ENCODE data around the gene MAP4K3. TPM values are rescaled to one million over a fixed set of nuclear protein-coding genes. Genes with fewer than 3 reads are reported as not detected.
"Not testable (repeated sequence)": the region's sequence is repeated elsewhere in the genome, so short reads cannot be mapped to it uniquely, and the experiment has no call there.

Gene MAP4K3
- total RNA-seq, 1 donor from 2014 or later, result 24.0 TPM

DNA sequence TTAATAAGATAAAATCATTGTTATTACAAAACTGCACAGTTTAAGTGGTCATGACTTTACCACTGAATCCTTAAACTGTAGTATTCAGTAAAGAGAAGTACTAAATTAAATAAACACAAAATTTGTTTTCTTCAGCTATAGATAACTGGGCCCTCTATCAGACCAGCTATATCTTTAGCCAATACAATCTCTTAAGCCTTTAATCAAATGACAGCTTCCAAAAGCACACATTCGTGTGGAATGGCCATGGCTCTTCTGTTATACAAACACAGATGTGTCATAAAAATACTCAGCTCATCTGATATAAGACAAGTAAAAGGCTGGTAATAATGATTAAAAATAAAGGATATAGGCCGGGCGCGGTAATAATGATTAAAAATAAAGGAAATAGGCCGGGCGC lies 135.7 kb downstream of the MAP4K3 start:
- no peak for DNase-seq

- DNase-seq, result no peak
Observed at GRCh38 chr2:39300044-39300978, 136.8 kb downstream of the MAP4K3 start.

DNA sequence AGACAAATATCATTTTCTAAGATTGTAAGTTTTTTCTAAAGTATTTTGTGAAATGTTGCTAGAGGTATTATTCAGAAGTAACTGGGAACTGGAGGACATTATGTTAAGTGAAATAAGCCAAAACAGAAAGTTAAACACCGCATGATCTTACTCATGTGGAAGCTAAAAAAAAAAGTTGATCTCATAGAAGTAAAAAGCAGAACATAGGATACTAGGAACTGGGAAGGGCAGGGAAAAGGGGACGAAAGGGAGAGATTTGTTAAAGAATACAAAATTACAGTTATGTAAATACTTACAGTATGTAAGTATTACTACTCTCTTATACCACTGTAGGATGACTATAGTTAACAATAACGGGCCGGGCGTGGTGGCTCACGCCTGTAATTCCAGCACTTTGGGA lies 146.7 kb downstream of the MAP4K3 start:
- no peak for DNase-seq

- no peak for DNase-seq
Observed at GRCh38 chr2:39289609-39290008, 147.5 kb downstream of the MAP4K3 start.

DNA sequence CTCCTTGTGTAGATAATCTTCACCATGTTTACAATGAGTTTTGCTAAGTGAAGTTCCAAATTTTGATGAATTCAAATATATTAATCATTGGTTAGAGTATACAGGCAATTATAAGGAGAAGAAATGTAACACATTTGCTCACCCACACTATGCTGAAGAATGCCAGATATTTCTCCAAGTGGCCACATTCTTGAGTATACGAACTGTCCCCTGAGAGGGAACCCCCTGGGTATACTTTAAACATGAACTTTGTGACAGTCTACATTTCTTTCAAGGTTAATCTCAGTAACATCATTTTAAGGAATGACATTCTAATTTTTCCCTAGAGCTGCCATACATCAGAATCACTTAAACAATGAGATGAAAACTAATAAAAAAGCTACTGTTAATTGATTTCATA lies 153.5 kb downstream of the MAP4K3 start:
- no peak for DNase-seq

- no peak for DNase-seq
Observed at GRCh38 chr2:39281391-39281790, 155.7 kb downstream of the MAP4K3 start.

GRCh38 chr2:39275016-39275415 lies 162.1 kb downstream of the MAP4K3 start:
- no peak for DNase-seq

DNA sequence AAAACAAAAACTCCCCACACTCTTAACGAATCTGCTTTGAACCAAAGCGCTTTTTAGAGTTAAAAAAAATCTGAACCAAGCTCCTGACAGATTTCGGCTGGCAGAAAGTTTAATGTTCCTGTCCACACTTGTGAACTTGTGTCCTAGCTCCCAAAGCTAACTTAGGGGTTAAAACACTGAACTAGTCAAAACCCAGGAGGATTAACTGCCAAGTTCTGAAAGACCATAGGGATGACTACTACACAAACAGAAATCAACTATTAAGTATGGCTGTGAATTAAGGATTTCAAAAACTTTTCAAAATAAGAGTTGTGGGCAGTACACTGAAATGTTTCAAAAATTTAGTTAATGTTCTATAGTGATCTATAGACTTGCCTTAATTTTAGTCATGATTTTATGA lies 167.1 kb downstream of the MAP4K3 start:
- DNase-seq, result no peak

DNA sequence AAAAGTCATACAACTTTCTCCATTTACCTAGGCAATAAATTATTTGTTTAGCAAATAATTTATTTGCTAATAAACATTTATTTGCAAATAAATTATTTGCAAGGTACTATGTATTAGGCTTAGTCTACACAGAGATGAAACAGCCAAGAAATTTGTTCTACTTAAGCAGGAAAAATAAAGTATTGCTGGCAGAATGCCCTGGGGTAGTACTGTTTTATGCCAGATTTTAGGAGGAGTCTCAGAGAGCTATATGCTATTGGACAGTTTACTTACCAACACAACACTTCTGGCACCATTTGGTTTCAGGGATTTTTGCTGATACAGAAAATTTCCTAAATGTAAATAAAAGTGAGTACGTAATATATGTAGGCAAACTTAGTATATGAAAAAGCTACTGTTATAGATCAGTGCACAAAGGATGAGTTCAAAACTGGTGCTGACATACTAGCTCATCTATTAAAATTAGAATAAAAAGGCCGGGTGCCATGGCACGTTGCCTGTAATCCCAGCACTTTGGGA lies 170.1 kb downstream of the MAP4K3 start:
- DNase-seq, result no peak

DNA sequence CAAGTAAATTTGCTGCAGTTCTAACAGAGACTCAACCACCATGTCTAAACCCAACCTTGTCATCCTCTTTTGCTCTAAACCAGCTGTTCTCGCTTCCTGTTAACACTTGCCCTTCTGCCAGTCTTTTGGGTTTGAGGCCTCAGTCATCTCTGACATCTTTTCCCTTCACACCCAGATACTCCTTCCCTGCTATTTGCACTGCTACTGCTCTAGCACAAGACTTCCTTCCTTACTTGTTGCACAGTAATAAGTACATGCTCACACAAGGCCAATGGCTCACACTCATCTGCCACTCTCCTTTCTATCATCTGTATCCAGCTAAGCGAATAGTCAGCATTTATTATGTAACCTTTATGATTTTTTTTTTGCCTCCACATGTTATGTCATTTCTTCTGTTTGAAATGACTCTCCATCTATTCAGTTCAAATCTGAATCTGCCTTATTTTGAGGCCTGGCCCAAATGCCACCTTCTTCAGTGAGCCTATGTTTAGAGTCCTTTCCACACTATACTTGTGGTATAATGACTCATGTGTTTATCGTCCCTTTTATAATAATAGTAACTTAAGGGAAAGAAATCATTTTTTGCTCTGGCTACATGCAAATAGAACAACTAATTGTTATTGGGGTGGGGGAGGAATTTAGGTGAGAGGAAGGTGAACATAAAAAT lies 170.8 kb downstream of the MAP4K3 start:
- no peak for DNase-seq

DNA sequence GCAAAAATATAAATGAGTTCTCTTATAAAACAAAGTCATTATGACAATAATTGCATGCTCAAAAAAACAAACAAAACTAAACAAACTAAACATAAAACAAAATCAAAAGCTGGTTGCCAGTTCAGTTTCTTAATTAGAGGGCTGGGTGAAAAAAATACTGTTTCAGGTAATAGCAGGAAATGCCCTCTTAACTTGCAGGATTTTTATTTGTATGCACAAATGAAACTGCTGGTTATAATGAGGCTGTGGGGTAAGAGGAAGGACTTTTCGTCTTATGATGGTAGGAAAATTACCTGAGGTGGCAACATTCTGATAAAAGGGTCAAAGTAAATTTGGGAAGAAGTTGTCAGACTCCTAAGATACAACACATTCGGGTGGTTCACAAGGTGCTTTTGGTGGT lies 171.8 kb downstream of the MAP4K3 start:
- no peak for DNase-seq

- no peak for DNase-seq
Observed at GRCh38 chr2:39264733-39265132, 172.4 kb downstream of the MAP4K3 start.

DNA sequence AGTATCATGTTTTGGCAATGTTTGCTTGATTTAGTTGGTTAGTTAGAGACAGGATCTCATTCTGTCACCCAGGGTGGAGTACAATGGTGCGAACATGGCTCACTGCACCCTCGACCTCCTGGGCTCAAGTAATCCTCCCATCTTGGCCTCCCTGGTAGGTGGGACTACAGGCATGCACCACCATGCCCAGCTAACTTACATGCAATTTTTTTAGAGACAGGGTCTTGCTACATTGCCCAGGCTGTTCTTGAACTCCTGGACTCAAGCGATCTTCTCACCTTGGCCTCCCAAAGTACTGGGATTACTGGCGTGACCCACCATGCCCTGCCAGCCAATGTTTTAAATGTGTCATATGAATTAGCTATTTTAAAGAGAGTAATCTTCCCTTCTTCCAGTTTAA lies 177.0 kb downstream of the MAP4K3 start:
- DNase-seq, result no peak

DNA sequence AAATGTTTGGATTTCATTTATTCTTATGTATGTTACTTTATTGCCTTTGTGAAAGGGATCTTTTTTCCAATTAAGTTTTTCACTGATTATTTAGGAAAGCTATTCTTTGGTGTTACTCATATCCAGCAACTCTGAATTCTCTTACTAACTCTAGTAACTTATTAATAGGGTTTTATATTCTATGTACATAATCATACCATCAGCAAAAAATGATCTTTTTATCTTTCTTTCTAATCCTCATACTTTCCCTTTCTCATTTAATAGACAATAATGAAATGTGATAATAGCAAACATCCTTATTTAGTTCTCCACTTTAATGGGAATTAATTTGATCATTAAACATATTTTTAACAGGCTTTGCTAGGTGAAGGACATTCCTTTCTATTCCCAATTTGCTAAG lies 181.0 kb downstream of the MAP4K3 start:
- no peak for DNase-seq

GRCh38 chr2:39252888-39253518 lies 184.1 kb downstream of the MAP4K3 start:
- no peak for DNase-seq

- no peak for DNase-seq
Observed at GRCh38 chr2:39247512-39248043, 189.5 kb downstream of the MAP4K3 start.

- DNase-seq, result no peak
Observed at GRCh38 chr2:39246382-39246980, 190.6 kb downstream of the MAP4K3 start.

DNA sequence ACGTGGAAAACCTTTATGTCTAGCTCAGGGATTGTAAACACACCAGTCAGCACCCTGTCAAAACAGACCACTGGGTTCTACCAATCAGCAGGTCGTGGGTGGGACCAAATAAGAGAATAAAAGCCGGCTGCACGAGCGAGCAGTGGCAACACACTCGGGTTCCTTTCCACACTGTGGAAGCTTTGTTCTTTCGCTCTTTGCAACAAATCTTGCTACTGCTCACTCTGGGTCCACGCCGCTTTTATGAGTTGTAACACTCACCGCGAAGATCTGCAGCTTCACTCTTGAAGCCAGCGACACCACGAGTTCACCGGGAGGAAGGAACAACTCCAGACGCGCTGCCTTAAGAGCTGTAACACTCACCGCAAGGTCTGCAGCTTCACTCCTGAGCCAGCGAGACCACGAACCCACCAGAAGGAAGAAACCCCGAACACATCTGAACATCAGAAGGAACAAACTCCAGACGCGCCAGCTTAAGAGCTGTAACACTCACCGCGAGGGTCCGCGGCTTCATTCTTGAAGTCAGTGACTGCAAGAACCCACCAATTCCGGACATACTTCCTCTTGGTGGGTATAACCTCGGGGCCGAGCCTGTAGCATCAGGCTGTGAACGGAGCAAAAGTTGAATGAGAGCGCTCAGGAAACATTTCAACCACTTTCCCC lies 192.0 kb downstream of the MAP4K3 start:
- peak; percentile 16 for DNase-seq

DNA sequence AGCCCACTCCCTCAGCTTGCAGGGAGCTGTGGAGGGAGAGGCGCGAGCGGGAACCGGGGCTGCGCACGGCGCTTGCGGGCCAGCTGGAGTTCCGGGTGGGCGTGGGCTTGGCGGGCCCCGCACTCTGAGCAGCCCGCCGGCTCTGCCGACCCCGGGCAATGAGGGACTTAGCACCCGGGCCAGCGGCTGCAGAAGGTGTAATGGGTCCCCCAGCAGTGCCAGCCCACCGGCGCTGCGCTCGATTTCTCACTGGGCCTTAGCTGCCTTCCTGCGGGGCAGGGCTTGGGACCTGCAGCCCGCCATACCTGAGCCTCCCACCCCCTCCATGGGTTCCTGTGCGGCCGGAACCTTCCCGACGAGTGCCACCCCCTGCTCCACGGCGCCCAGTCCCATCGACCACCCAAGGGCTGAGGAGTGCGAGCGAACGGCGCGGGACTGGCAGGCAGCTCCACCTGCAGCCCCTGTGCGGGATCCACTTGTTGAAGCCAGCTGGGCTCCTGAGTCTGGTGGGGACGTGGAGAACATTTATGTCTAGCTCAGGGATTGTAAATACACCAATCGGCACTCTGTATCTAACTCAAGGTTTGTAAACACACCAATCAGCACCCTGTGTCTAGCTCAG lies 192.7 kb downstream of the MAP4K3 start:
- not testable (repeated sequence) for DNase-seq

GRCh38 chr2:39243469-39244123 lies 193.5 kb downstream of the MAP4K3 start, which contains the start of gene CDKL4:
CDKL4 (minus strand) TSS chr2:39243970.
- DNase-seq, result peak; percentile 24

DNA sequence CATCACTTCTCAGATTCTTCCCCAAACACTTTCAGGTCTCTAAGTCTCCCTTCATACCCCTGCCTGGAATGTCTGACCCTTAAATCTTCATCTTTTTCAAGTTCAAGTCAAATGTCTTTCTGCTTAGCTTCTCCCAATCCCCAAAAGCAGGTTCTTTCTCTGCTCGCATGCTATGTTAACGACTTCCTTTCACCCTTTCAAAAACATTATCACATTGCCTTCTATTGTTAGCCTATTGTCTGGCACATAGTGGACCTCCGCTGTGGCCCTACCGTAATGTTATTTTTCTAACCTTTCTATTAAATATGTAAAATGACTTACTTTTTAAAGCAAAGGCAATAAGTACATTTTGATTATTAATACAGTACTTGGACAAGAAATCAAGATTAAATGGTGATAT lies 195.5 kb downstream of the MAP4K3 start:
- peak; percentile 56 for DNase-seq
